Measurements from ENCODE around the gene CDH23.

Gene CDH23

GRCh38 chr10:71468363-71469094 lies 71.8 kb downstream of the CDH23 start:
- no peak overlapping the region for H3K27ac ChIP-seq (ENCODE audit: low read depth, low read length)
- no peak overlapping the region for H3K9ac ChIP-seq (ENCODE audit: low read length)
- H3K4me1 ChIP-seq (ENCODE audit: control insufficient read depth, insufficient read depth, low read length): no peaks in the 10 kb centered on the region
- H3K27me3 ChIP-seq (ENCODE audit: control insufficient read depth, insufficient read depth, low read length): no peaks in the 10 kb centered on the region
- no peaks in the 10 kb centered on the region for H3K36me3 ChIP-seq (ENCODE audit: control insufficient read depth, insufficient read depth, low read length)
- no peaks in the 10 kb centered on the region for H3K9me3 ChIP-seq (ENCODE audit: control insufficient read depth, insufficient read depth, low read depth, low read length)
- H3K4me3 ChIP-seq (ENCODE audit: low read depth, low read length): no peak overlapping the region

GRCh38 chr10:71471006-71471405 lies 74.3 kb downstream of the CDH23 start:
- Histone ChIP-seq H3K27ac (ENCODE audit: low read depth, low read length) (no peak overlapping the region), H3K9ac (ENCODE audit: low read length) (no peak overlapping the region), H3K4me1 (ENCODE audit: control insufficient read depth, insufficient read depth, low read length) (peaks cover 13% of the 10 kb centered on the region; the same call in 1 of the 2 replicates), H3K4me3 (ENCODE audit: low read depth, low read length) (no peak overlapping the region), H3K27me3 (ENCODE audit: control insufficient read depth, insufficient read depth, low read length) (no peaks in the 10 kb centered on the region), H3K9me3 (ENCODE audit: control insufficient read depth, insufficient read depth, low read depth, low read length) (no peaks in the 10 kb centered on the region), H3K36me3 (ENCODE audit: control insufficient read depth, insufficient read depth, low read length) (no peaks in the 10 kb centered on the region)

- Histone ChIP-seq H3K36me3 (ENCODE audit: control insufficient read depth, insufficient read depth, low read length) (no peaks in the 10 kb centered on the region), H3K4me1 (ENCODE audit: control insufficient read depth, insufficient read depth, low read length) (peaks cover 13% of the 10 kb centered on the region; the same call in 1 of the 2 replicates), H3K9me3 (ENCODE audit: control insufficient read depth, insufficient read depth, low read depth, low read length) (no peaks in the 10 kb centered on the region), H3K27me3 (ENCODE audit: control insufficient read depth, insufficient read depth, low read length) (no peaks in the 10 kb centered on the region), H3K4me3 (ENCODE audit: low read depth, low read length) (no peak overlapping the region), H3K9ac (ENCODE audit: low read length) (no peak overlapping the region), H3K27ac (ENCODE audit: low read depth, low read length) (no peak overlapping the region)
Observed at GRCh38 chr10:71471957-71472365, 75.2 kb downstream of the CDH23 start.

GRCh38 chr10:71472466-71472865 lies 75.7 kb downstream of the CDH23 start:
- Histone ChIP-seq H3K27ac (ENCODE audit: low read depth, low read length) (no peak overlapping the region), H3K4me3 (ENCODE audit: low read depth, low read length) (no peak overlapping the region), H3K9me3 (ENCODE audit: control insufficient read depth, insufficient read depth, low read depth, low read length) (no peaks in the 10 kb centered on the region), H3K27me3 (ENCODE audit: control insufficient read depth, insufficient read depth, low read length) (no peaks in the 10 kb centered on the region), H3K9ac (ENCODE audit: low read length) (no peak overlapping the region), H3K4me1 (ENCODE audit: control insufficient read depth, insufficient read depth, low read length) (peaks cover 13% of the 10 kb centered on the region; the same call in 1 of the 2 replicates), H3K36me3 (ENCODE audit: control insufficient read depth, insufficient read depth, low read length) (no peaks in the 10 kb centered on the region)

- H3K27me3 ChIP-seq (ENCODE audit: control insufficient read depth, insufficient read depth, low read length): no peaks in the 10 kb centered on the region
- no peaks in the 10 kb centered on the region for H3K36me3 ChIP-seq (ENCODE audit: control insufficient read depth, insufficient read depth, low read length)
- H3K9me3 ChIP-seq (ENCODE audit: control insufficient read depth, insufficient read depth, low read depth, low read length): no peaks in the 10 kb centered on the region
- H3K27ac ChIP-seq (ENCODE audit: low read depth, low read length): no peak overlapping the region
- no peak overlapping the region for H3K4me3 ChIP-seq (ENCODE audit: low read depth, low read length)
- peaks cover 13% of the 10 kb centered on the region; the same call in 1 of the 2 replicates for H3K4me1 ChIP-seq (ENCODE audit: control insufficient read depth, insufficient read depth, low read length)
- H3K9ac ChIP-seq (ENCODE audit: low read length): no peak overlapping the region
Observed at GRCh38 chr10:71472912-71473311, 76.2 kb downstream of the CDH23 start.

- Histone ChIP-seq H3K27ac (ENCODE audit: low read depth, low read length) (no peak overlapping the region), H3K9ac (ENCODE audit: low read length) (no peak overlapping the region), H3K4me1 (ENCODE audit: control insufficient read depth, insufficient read depth, low read length) (peaks cover 13% of the 10 kb centered on the region; the same call in 1 of the 2 replicates), H3K36me3 (ENCODE audit: control insufficient read depth, insufficient read depth, low read length) (no peaks in the 10 kb centered on the region), H3K4me3 (ENCODE audit: low read depth, low read length) (no peak overlapping the region), H3K9me3 (ENCODE audit: control insufficient read depth, insufficient read depth, low read depth, low read length) (no peaks in the 10 kb centered on the region), H3K27me3 (ENCODE audit: control insufficient read depth, insufficient read depth, low read length) (no peaks in the 10 kb centered on the region)
Observed at GRCh38 chr10:71473671-71474599, 77.2 kb downstream of the CDH23 start.

- H3K27ac ChIP-seq (ENCODE audit: low read depth, low read length): no peak overlapping the region
Observed at GRCh38 chr10:71474702-71475242, 78.1 kb downstream of the CDH23 start.

GRCh38 chr10:71475243-71475871 lies 78.6 kb downstream of the CDH23 start:
- H3K27me3 ChIP-seq (ENCODE audit: control insufficient read depth, insufficient read depth, low read length): no peaks in the 10 kb centered on the region
- H3K4me1 ChIP-seq (ENCODE audit: control insufficient read depth, insufficient read depth, low read length): peaks cover 13% of the 10 kb centered on the region; the same call in 1 of the 2 replicates
- H3K9ac ChIP-seq (ENCODE audit: low read length): no peak overlapping the region
- no peaks in the 10 kb centered on the region for H3K36me3 ChIP-seq (ENCODE audit: control insufficient read depth, insufficient read depth, low read length)
- H3K27ac ChIP-seq (ENCODE audit: low read depth, low read length): no peak overlapping the region
- no peak overlapping the region for H3K4me3 ChIP-seq (ENCODE audit: low read depth, low read length)
- H3K9me3 ChIP-seq (ENCODE audit: control insufficient read depth, insufficient read depth, low read depth, low read length): no peaks in the 10 kb centered on the region

More at GRCh38 chr10:71474702-71475242, 78.1 kb downstream of the CDH23 start:
- Histone ChIP-seq H3K9ac (ENCODE audit: low read length) (no peak overlapping the region), H3K9me3 (ENCODE audit: control insufficient read depth, insufficient read depth, low read depth, low read length) (no peaks in the 10 kb centered on the region), H3K27me3 (ENCODE audit: control insufficient read depth, insufficient read depth, low read length) (no peaks in the 10 kb centered on the region), H3K36me3 (ENCODE audit: control insufficient read depth, insufficient read depth, low read length) (no peaks in the 10 kb centered on the region), H3K4me1 (ENCODE audit: control insufficient read depth, insufficient read depth, low read length) (peaks cover 13% of the 10 kb centered on the region; the same call in 1 of the 2 replicates), H3K4me3 (ENCODE audit: low read depth, low read length) (no peak overlapping the region)

- no peaks in the 10 kb centered on the region for H3K27me3 ChIP-seq (ENCODE audit: control insufficient read depth, insufficient read depth, low read length)
- no peak overlapping the region for H3K4me3 ChIP-seq (ENCODE audit: low read depth, low read length)
- H3K27ac ChIP-seq (ENCODE audit: low read depth, low read length): no peak overlapping the region
Observed at GRCh38 chr10:71476228-71477011, 79.7 kb downstream of the CDH23 start.

GRCh38 chr10:71478173-71478572 lies 81.5 kb downstream of the CDH23 start:
- Histone ChIP-seq H3K36me3 (ENCODE audit: control insufficient read depth, insufficient read depth, low read length) (no peaks in the 10 kb centered on the region), H3K9me3 (ENCODE audit: control insufficient read depth, insufficient read depth, low read depth, low read length) (no peaks in the 10 kb centered on the region), H3K9ac (ENCODE audit: low read length) (no peak overlapping the region), H3K4me1 (ENCODE audit: control insufficient read depth, insufficient read depth, low read length) (peaks cover 13% of the 10 kb centered on the region; the same call in 1 of the 2 replicates), H3K27ac (ENCODE audit: low read depth, low read length) (no peak overlapping the region), H3K27me3 (ENCODE audit: control insufficient read depth, insufficient read depth, low read length) (no peaks in the 10 kb centered on the region), H3K4me3 (ENCODE audit: low read depth, low read length) (no peak overlapping the region)

More at GRCh38 chr10:71476228-71477011, 79.7 kb downstream of the CDH23 start:
- no peaks in the 10 kb centered on the region for H3K9me3 ChIP-seq (ENCODE audit: control insufficient read depth, insufficient read depth, low read depth, low read length)
- H3K9ac ChIP-seq (ENCODE audit: low read length): no peak overlapping the region
- no peaks in the 10 kb centered on the region for H3K36me3 ChIP-seq (ENCODE audit: control insufficient read depth, insufficient read depth, low read length)
- peaks cover 13% of the 10 kb centered on the region; the same call in 1 of the 2 replicates for H3K4me1 ChIP-seq (ENCODE audit: control insufficient read depth, insufficient read depth, low read length)
